ENCODE results near the gene RUNX2.

- TF ChIP-seq GATA2 (IDR thresholded peaks at IDR 0.05; ENCODE audit: low read depth, low read length) (no peak), GATA3 (IDR thresholded peaks at IDR 0.05; ENCODE audit: low read depth, low read length) (no peak)
Measured at GRCh38 chr6:45707176-45707575, 379.0 kb downstream of the RUNX2 start.

Measured in SH-SY5Y (cell line).